Activated CD4-positive, alpha-beta T cell treated with anti-CD3 and anti-CD28 coated beads for 36 hours (primary cell): ENCODE results near the gene IFI27L1. TPM values are rescaled to one million over a fixed set of nuclear protein-coding genes. Genes with fewer than 3 reads are reported as not detected.

ENCODE experiments used
- ATAC-seq: fragments of 200-7000 bp; cut with Tn5 transposase; one replicate; pipeline ENCODE4 v1.10.0; 2021; ENCODE audit warnings: mild to moderate bottlenecking, moderate library complexity
- CTCF ChIA-PET: fragments of 350-600 bp; sonication (Branson Sonifier 250); formaldehyde crosslinking; loops from one replicate; lab custom pipeline; 2021; ENCODE audit warnings: antibody characterized with exemption; lab: Charles Lee
- POLR2A ChIA-PET: fragments of 350-600 bp; sonication (Branson Sonifier 250); formaldehyde crosslinking; loops from one replicate; lab custom pipeline; 2021; ENCODE audit warnings: antibody characterized with exemption, inconsistent platforms; lab: Charles Lee
- DNase-seq: peaks from one replicate; pipeline ENCODE4 v3.0.0-alpha.2; 2020
- H3K27ac Mint-ChIP-seq: one replicate; pipeline ENCODE4 v1.8.0; 2021; ENCODE audit warnings: mixed read lengths
- H3K27me3 Mint-ChIP-seq: one replicate; pipeline ENCODE4 v1.8.0; 2021; ENCODE audit warnings: mixed read lengths
- H3K36me3 Mint-ChIP-seq: one replicate; pipeline ENCODE4 v1.8.0; 2021; ENCODE audit warnings: low read depth, mixed read lengths
- H3K4me1 Mint-ChIP-seq: one replicate; pipeline ENCODE4 v1.8.0; 2021; ENCODE audit warnings: mixed read lengths
- H3K4me3 Mint-ChIP-seq: one replicate; pipeline ENCODE4 v1.8.0; 2021; ENCODE audit warnings: mild to moderate bottlenecking, moderate library complexity, mixed read lengths
- H3K9me3 Mint-ChIP-seq: one replicate; pipeline ENCODE4 v1.8.0; 2021; ENCODE audit warnings: low read depth, mixed read lengths
- intact Hi-C, 2 experiments: fragments of 100-400 bp; cut with DNase I in 1 of 2; cut with micrococcal nuclease in 1 of 2; formaldehyde crosslinking; loops; one replicate each; pipeline versions ENCODE4 v1.14.2 to v1.15.1; 2022 to 2024; cut with DNase I, micrococcal nuclease
- total RNA-seq, 2 experiments: library from RNA; stranded (reverse); gene quantifications; one replicate each; pipeline ENCODE4 v1.2.3, GENCODE V29; 2021

The IFI27L1 gene
- total RNA-seq, 2 experiments from 2014 or later, result 22.3 to 27.1 TPM

DNA sequence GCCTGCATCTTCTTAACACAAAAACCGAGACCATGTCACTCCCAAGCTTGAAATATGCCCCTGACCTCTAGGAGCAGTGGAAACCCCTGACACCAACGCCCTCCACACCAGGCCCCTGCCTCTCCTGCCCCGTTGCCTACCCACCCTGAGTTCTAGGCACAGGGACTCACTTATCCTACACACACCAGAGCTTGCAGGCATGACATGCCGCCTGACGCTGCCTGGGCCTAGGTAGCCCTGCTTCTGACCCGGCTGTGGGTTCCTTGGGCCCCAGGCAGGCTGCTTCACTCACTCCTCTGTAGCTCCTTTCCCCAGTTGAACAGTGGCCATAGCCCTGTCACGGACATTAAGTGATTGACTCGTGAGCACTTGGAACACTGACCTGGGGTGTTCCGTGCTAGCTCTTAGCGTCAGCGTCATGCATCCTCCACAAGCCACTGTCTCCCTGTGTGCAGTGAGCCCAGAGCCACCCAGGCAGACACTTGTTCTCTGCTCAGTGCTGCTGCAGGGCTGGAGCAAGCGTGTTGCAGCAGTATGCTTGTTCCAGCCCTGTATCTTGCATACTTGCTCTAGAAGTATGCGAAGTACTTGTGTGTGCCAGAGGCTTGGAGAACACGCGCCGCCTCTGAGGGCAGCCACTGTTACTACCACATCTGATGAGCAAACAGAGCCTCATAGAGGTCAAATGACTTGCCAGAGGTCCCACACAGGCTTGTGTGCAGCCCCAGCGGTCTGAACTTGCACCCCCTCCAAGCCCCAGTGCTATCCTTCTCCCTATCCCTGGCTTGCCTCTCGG lies 39.4 kb upstream of the IFI27L1 start:
- no peaks in the 10 kb centered on the region for H3K9me3 Mint-ChIP-seq
- ATAC-seq, result no peak

DNA sequence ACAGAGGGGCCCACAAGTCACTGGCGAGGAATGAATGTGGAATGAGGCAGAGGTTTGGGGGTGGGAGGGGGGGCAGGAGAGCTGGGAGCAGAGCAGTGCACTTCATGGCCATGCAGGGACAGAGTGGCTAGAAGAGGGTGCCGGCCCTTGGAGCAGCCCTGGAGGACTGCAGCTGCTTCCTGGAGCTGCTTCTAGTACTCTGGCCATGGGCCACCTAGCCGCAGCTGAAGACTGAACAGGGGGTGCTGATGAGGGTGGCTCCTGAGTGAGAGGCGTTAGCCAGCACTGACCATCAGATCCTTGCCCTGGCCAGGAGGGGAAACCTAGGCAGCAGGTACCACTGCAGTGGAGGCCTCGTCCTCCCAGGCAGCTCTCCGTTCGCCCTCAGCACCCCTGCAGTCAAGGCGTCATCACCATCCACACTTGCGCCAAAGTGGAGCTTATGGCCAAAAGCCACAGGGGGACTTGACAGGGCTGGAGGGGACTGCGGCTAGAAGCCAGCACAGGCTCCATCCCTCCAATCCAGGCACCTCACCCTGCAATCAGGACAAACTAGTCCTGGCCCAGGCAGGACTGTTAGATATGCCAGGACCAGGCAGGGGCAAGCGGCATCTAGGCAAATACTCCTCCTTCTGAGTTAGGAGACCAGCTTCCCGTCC lies 38.5 kb upstream of the IFI27L1 start:
- Mint-ChIP-seq H3K4me1 (no peaks in the 10 kb centered on the region), H3K36me3 (peaks cover 5% of the 10 kb centered on the region), H3K9me3 (no peaks in the 10 kb centered on the region), H3K27ac (no peak overlapping the region), H3K4me3 (no peak overlapping the region), H3K27me3 (no peaks in the 10 kb centered on the region)
- ChIA-PET POLR2A (no interaction called here), CTCF (interaction anchor here (1.1 to 1.2 kb wide), 2 partner anchors 10 to 103 kb away, joined by 4 read pairs; no protein-coding TSS in a partner anchor)
- ATAC-seq (peak; percentile 20), DNase-seq (no peak)
- intact Hi-C loops, result no loop called here

More for the DNA sequence above, 39.4 kb upstream of the IFI27L1 start:
- ChIA-PET POLR2A (interaction anchor here (0.6 to 0.7 kb wide), 2 partner anchors 11 to 711 kb away, joined by 5 to 11 read pairs; no protein-coding TSS in a partner anchor), CTCF (interaction anchor here (1.1 to 1.2 kb wide), 2 partner anchors 11 to 102 kb away, joined by 4 read pairs; no protein-coding TSS in a partner anchor)
- Mint-ChIP-seq H3K4me3 (no peak overlapping the region), H3K27me3 (no peaks in the 10 kb centered on the region), H3K4me1 (peaks cover 1% of the 10 kb centered on the region), H3K36me3 (peaks cover 5% of the 10 kb centered on the region), H3K27ac (no peak overlapping the region)
- intact Hi-C loops, result no loop called here
- DNase-seq, result no peak

DNA sequence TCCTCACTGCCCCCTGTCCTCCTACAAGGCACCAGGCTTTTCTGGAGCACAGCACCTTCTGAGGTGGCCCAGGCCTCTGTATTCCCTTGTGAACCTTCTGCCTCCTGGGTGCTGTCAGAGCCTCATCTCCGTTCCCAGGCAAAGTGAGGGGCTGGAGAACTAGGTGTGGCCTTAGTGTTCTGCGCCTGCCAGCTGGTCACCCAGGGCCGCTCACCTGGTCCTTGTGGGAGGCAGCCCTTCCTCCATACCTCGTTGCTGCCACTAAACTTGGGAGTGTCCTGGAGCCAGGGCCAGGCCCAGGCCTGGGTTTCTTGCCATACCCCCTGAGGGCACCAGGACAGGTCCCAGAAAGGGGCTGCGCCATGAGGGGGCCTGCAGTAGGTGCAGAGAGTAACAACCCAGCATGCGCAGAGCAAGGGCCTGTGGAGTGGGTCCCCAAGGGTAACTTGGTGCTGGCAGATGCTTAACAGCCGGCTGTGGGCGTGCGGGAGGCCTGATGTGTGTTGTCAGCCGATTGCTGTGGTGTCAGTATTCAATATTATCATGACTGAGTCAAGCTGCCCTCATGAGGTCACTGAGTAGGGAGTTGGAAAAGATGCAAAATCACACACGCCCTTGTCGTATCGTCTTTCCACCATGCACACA lies 37.9 kb upstream of the IFI27L1 start:
- no peak for ATAC-seq
- DNase-seq, result no peak
- no peak overlapping the region for H3K27ac Mint-ChIP-seq
- POLR2A ChIA-PET, result no interaction called here
- H3K4me3 Mint-ChIP-seq, result no peak overlapping the region
- no peaks in the 10 kb centered on the region for H3K27me3 Mint-ChIP-seq
- no peaks in the 10 kb centered on the region for H3K9me3 Mint-ChIP-seq
- intact Hi-C loops, result no loop called here
- H3K4me1 Mint-ChIP-seq, result no peaks in the 10 kb centered on the region
- CTCF ChIA-PET, result interaction anchor here (1.2 kb wide), 1 partner anchor 10 kb away, joined by 4 read pairs; no protein-coding TSS in a partner anchor
- H3K36me3 Mint-ChIP-seq, result peaks cover 10% of the 10 kb centered on the region

DNA sequence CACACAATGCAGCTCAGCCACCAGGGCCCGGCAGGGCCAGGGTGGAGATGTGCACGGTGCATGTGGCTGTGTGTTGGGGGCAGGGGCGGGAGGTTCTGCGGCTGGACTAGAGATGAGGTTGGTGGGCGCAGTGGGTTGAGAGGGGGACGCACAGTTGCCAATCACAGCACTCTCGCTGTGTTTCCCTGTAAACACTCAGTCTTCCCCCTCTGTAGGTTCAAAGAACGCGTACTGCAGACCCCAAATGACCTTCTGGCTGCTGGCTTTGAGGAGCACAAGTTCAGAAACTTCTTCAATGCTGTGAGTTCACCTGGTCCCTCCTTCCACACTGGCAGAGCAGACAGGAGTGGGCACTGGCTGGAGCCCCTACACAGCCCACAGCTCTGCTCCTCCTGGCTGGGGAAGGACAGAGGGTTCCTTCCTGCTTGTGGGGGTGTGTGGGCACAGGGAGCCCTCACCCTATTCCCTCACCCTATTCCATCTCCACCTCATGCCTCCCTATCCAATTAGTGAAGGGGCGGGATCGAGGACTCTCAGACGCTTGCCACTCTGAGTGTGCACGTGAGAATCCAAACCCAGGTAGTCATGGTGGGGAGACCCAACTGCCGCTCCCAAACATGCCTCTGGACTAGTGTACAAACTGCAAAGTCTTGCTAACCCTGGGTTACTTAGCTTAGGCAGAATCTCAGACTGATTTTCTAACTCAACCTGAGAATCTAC lies 37.2 kb upstream of the IFI27L1 start:
- ChIA-PET CTCF (interaction anchor here (1.0 kb wide), 1 partner anchor 9 kb away, joined by 3 read pairs; no protein-coding TSS in a partner anchor), POLR2A (interaction anchor here (0.6 kb wide), 1 partner anchor 17 kb away, joined by 3 read pairs; no protein-coding TSS in a partner anchor)

DNA sequence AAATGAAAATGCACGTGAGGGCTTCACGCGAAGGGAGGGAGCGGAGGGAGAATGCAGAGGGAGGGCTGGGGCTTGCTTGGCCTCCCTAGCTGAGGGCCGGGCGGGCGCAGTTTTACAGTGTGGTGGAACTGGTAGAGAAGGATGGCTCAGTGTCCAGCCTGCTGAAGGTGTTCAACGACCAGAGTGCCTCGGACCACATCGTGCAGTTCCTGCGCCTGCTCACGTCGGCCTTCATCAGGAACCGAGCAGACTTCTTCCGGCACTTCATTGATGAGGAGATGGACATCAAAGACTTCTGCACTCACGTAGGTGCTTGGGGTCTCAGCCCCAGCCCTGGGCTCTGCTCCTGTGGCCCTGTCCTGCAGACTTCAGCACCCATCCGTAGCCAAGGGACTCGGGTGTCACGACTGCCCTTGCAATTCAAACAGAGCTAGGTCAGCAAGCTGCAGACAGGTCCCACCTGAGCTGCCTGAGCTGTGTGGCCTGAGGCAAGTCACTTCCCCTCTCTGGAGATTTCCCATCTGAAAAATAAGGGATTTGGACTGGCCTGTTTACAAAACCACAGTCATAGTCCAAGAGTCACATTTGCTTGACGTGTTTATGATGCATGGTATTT lies 36.5 kb upstream of the IFI27L1 start:
- H3K4me1 Mint-ChIP-seq, result no peaks in the 10 kb centered on the region
- no peaks in the 10 kb centered on the region for H3K9me3 Mint-ChIP-seq
- CTCF ChIA-PET, result interaction anchor here (1.0 to 1.1 kb wide), 2 partner anchors 9 to 92 kb away, joined by 3 read pairs; no protein-coding TSS in a partner anchor

More for the DNA sequence above, 37.2 kb upstream of the IFI27L1 start:
- Mint-ChIP-seq H3K27ac (no peak overlapping the region), H3K36me3 (peaks cover 13% of the 10 kb centered on the region), H3K9me3 (no peaks in the 10 kb centered on the region), H3K27me3 (no peaks in the 10 kb centered on the region), H3K4me1 (no peaks in the 10 kb centered on the region), H3K4me3 (no peak overlapping the region)
- ATAC-seq (no peak), DNase-seq (no peak)
- intact Hi-C loops, result no loop called here

DNA sequence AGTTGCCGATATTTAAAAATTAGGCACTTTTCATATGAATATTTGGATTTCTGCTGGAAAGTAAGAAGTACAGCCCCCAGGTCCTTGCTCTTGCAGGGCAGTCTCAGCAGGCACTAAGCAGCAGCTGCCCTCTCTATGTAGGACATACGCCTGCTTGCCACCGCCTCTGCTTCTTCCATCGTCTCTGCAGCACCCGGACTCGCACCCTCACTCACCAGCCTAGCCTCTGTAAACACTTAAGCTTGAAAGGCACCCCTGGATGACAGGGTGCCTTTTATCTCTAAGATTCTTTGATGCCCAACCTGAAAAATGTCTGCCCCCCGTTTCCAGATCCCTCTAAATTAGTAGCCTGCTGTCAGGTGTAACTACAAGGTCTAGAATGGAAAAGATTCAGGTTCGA lies 36.0 kb upstream of the IFI27L1 start:
- Mint-ChIP-seq H3K4me1 (no peaks in the 10 kb centered on the region), H3K4me3 (no peak overlapping the region), H3K27me3 (no peaks in the 10 kb centered on the region), H3K27ac (no peak overlapping the region), H3K9me3 (no peaks in the 10 kb centered on the region), H3K36me3 (peaks cover 19% of the 10 kb centered on the region)
- no peak for ATAC-seq
- CTCF ChIA-PET, result interaction anchor here (1.1 kb wide), 1 partner anchor 92 kb away, joined by 3 read pairs; no protein-coding TSS in a partner anchor
- DNase-seq, result no peak
- POLR2A ChIA-PET, result no interaction called here
- intact Hi-C loops, result no loop called here

More for the DNA sequence above, 36.5 kb upstream of the IFI27L1 start:
- POLR2A ChIA-PET, result interaction anchor here (0.6 kb wide), 1 partner anchor 16 kb away, joined by 3 read pairs; no protein-coding TSS in a partner anchor
- no peak for DNase-seq
- intact Hi-C loops, result no loop called here
- H3K27me3 Mint-ChIP-seq, result no peaks in the 10 kb centered on the region
- no peak overlapping the region for H3K4me3 Mint-ChIP-seq
- no peak overlapping the region for H3K27ac Mint-ChIP-seq
- peaks cover 13% of the 10 kb centered on the region for H3K36me3 Mint-ChIP-seq
- no peak for ATAC-seq

DNA sequence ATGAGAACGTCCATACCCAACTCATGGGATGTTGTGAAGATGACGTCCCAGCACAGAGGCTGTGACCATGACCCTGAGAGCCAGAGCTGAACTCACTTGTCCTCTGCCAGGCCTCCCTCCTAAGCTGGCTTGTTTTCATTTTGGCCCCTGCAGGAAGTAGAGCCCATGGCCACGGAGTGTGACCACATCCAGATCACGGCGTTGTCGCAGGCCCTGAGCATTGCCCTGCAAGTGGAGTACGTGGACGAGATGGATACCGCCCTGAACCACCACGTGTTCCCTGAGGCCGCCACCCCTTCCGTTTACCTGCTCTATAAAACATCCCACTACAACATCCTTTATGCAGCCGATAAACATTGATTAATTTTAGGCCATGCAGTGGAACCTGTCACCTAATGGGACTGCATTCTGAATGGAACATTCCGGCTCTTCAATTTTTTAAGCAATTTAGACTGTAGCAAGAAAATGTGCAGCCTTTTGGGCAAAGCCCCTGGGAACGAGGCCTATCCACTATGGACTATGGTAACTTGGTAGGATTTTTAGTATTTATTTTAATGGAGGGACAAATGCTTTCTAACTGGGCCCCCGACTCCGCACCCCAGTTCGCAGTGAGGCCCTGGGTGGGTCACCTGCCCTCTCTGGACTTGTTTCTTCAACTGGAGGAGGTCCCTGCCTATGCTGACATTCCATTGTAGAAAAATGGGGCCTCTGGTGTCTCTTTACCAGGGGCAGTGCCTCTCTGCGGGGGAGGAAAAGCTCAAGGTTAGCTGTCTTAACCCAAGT lies 35.4 kb upstream of the IFI27L1 start:
- ATAC-seq (no peak), DNase-seq (no peak)
- CTCF ChIA-PET, result interaction anchor here (0.8 to 1.1 kb wide), 2 partner anchors 12 to 91 kb away, joined by 3 to 4 read pairs; no protein-coding TSS in a partner anchor
- Mint-ChIP-seq H3K4me3 (no peak overlapping the region), H3K36me3 (peaks cover 24% of the 10 kb centered on the region), H3K9me3 (no peaks in the 10 kb centered on the region), H3K27ac (no peak overlapping the region), H3K4me1 (no peaks in the 10 kb centered on the region), H3K27me3 (no peaks in the 10 kb centered on the region)
- POLR2A ChIA-PET, result no interaction called here
- intact Hi-C loops, result no loop called here

DNA sequence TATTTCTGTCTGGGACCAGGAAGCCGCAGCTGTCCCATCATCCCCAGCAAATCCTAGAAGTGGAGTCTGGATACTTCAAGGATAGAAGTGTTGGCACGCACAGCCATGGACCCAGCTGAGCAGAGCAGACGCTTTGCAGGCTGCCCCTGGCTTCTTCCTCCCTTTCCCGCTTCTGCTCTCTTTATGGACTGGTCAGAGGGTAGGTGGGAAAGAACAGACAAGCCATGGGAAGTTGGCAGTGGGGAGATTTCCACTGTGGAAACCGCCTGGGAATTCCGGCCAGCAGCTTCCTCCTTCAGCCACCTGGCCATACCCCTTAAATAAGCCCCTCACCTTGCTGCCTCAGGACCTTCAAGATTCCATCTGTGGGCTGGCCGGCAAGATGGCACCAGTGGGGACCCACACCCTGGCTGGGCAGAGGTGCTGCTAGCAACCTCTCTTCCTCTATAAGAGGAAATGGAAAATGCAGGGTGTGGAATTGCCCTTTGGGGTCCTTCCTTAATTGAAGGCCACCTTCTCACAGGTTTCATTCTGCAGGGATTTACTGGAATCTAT lies 34.3 kb upstream of the IFI27L1 start:
- peaks cover 35% of the 10 kb centered on the region for H3K36me3 Mint-ChIP-seq
- H3K27ac Mint-ChIP-seq, result no peak overlapping the region
- H3K9me3 Mint-ChIP-seq, result no peaks in the 10 kb centered on the region
- H3K4me1 Mint-ChIP-seq, result no peaks in the 10 kb centered on the region
- DNase-seq (no peak), ATAC-seq (no peak)
- no peaks in the 10 kb centered on the region for H3K27me3 Mint-ChIP-seq
- no peak overlapping the region for H3K4me3 Mint-ChIP-seq
- CTCF ChIA-PET, result interaction anchor here (0.8 kb wide), 1 partner anchor 13 kb away, joined by 4 read pairs; no protein-coding TSS in a partner anchor
- intact Hi-C loops, result no loop called here
- POLR2A ChIA-PET, result interaction anchor here (0.6 kb wide), 1 partner anchor 19 kb away, joined by 3 read pairs; no protein-coding TSS in a partner anchor

DNA sequence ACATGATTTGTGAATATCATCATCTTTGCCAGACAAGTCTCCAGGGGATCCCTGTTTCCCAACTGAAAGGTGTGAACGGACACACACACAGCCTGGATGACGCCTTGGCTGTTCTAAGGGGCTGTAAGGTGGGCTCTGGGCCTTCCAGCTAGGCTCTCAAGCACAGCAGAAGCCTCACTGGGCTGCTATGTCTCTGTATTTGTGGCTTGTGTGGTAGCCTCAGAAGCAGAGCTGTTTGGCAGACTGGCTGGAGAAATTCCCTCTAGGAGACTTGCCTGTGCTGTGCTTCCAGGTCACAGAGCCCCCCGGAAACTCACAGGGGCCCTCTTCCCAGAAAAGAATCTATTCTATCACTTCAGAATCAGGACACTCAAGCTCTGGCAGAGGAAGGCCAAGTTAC lies 33.5 kb upstream of the IFI27L1 start:
- DNase-seq (no peak), ATAC-seq (no peak)
- CTCF ChIA-PET, result interaction anchor here (2.3 kb wide), 1 partner anchor 11 kb away, joined by 15 read pairs; no protein-coding TSS in a partner anchor
- no peaks in the 10 kb centered on the region for H3K27me3 Mint-ChIP-seq
- POLR2A ChIA-PET, result no interaction called here
- intact Hi-C loops, result no loop called here
- no peak overlapping the region for H3K27ac Mint-ChIP-seq
- peaks cover 6% of the 10 kb centered on the region for H3K4me1 Mint-ChIP-seq
- no peak overlapping the region for H3K4me3 Mint-ChIP-seq
- H3K36me3 Mint-ChIP-seq, result peaks cover 41% of the 10 kb centered on the region
- no peaks in the 10 kb centered on the region for H3K9me3 Mint-ChIP-seq
